Measurements from ENCODE around the gene TAF9B.
"Not testable (repeated sequence)": the region's sequence is repeated elsewhere in the genome, so short reads cannot be mapped to it uniquely, and the experiment has no call there.

The TAF9B gene

GRCh38 chrX:78116766-78117165 lies 22.7 kb downstream of the TAF9B start:
- FAIRE-seq (no peak), DNase-seq (ENCODE audit: low spot score) (no peak)

- FAIRE-seq (no peak), DNase-seq (ENCODE audit: low spot score) (no peak)
These were observed 23.1 kb downstream of the TAF9B start for GRCh38 chrX:78116365-78116764.

- DNase-seq (ENCODE audit: low spot score) (no peak), FAIRE-seq (no peak)
These were observed 28.1 kb downstream of the TAF9B start for GRCh38 chrX:78111140-78111931.

- no peak for FAIRE-seq
- no peak for DNase-seq (ENCODE audit: low spot score)
These were observed 30.0 kb downstream of the TAF9B start for GRCh38 chrX:78109458-78109857.

GRCh38 chrX:78106651-78106986 lies 32.8 kb downstream of the TAF9B start:
- DNase-seq (ENCODE audit: low spot score) (no peak), FAIRE-seq (no peak)

GRCh38 chrX:78105944-78106650 lies 33.4 kb downstream of the TAF9B start:
- no peak for DNase-seq (ENCODE audit: low spot score)
- FAIRE-seq = no peak

GRCh38 chrX:78104447-78105176 lies 34.8 kb downstream of the TAF9B start:
- DNase-seq (ENCODE audit: low spot score) (peak; percentile 35), FAIRE-seq (no peak)

- peak; percentile 94 for DNase-seq (ENCODE audit: low spot score)
- no peak for FAIRE-seq
These were observed 35.6 kb downstream of the TAF9B start, which contains the start of gene PGK1 for GRCh38 chrX:78103623-78104446. Gene PGK1 (plus strand): TSS chrX:78104248. CDS start chrX:78104341, 93 bp downstream.

- DNase-seq (ENCODE audit: low spot score) = no peak
- no peak for FAIRE-seq
These were observed 36.3 kb downstream of the TAF9B start for GRCh38 chrX:78103001-78103622.

GRCh38 chrX:78102091-78102490 lies 37.4 kb downstream of the TAF9B start:
- DNase-seq (ENCODE audit: low spot score) (no peak), FAIRE-seq (no peak)

GRCh38 chrX:78098108-78098507 lies 41.3 kb downstream of the TAF9B start:
- DNase-seq (ENCODE audit: low spot score) = no peak
- no peak for FAIRE-seq

GRCh38 chrX:78092296-78092695 lies 47.2 kb downstream of the TAF9B start:
- FAIRE-seq (no peak), DNase-seq (ENCODE audit: low spot score) (no peak)

GRCh38 chrX:78081413-78081812 lies 58.0 kb downstream of the TAF9B start:
- not testable (repeated sequence) for FAIRE-seq; DNase-seq (ENCODE audit: low spot score)

All from urothelium cell line (cell line).